Neural progenitor cell (in vitro differentiated cells): Measurements from ENCODE around the gene BTBD16. TPM values are rescaled to one million over a fixed set of nuclear protein-coding genes. Genes with fewer than 3 reads are reported as not detected.

ENCODE experiments used
- DNase-seq: peaks from one replicate; pipeline ENCODE4 v3.0.0-alpha.2; 2016; ENCODE audit warnings: low spot score
- H2AFZ ChIP-seq: fragments of 200-600 bp; sonication (generic); replicated peaks from 2 replicates; pipeline ENCODE4 v1.6.1; 2016; ENCODE audit warnings: antibody characterized with exemption
- H3F3A ChIP-seq: fragments of 200-600 bp; sonication (generic); 2 replicates; pipeline ENCODE4 v1.6.1; 2016; ENCODE audit warnings: antibody characterized with exemption, low read depth
- H3K27ac ChIP-seq: fragments of 200-600 bp; sonication (generic); 2 replicates; pipeline ENCODE4 v1.5.1; 2016; ENCODE audit warnings: mild to moderate bottlenecking
- H3K27me3 ChIP-seq: fragments of 200-600 bp; sonication (generic); 2 replicates; pipeline ENCODE4 v1.6.1; 2016; ENCODE audit warnings: mild to moderate bottlenecking, moderate library complexity
- H3K36me3 ChIP-seq: fragments of 200-600 bp; sonication (generic); 2 replicates; pipeline ENCODE4 v1.5.1; 2016
- H3K4me1 ChIP-seq: fragments of 200-600 bp; sonication (generic); 2 replicates; pipeline ENCODE4 v1.6.1; 2016; ENCODE audit warnings: mixed run types
- H3K4me2 ChIP-seq: fragments of 200-600 bp; sonication (generic); 2 replicates; pipeline ENCODE4 v1.6.1; 2016
- H3K4me3 ChIP-seq: fragments of 200-600 bp; sonication (generic); 2 replicates; pipeline ENCODE4 v1.5.1; 2016
- H3K79me2 ChIP-seq: fragments of 200-600 bp; sonication (generic); 2 replicates; pipeline ENCODE4 v1.6.1; 2016; ENCODE audit warnings: low read depth
- H3K9ac ChIP-seq: fragments of 200-600 bp; sonication (generic); 2 replicates; pipeline ENCODE4 v1.6.1; 2016
- H3K9me3 ChIP-seq: fragments of 200-600 bp; sonication (generic); 2 replicates; pipeline ENCODE4 v1.5.1; 2016; ENCODE audit warnings: low read depth
- H4K20me1 ChIP-seq: fragments of 200-600 bp; sonication (generic); 2 replicates; pipeline ENCODE4 v1.6.1; 2016; ENCODE audit warnings: low read depth
- H3K27ac Mint-ChIP-seq: 3 replicates; pipeline ENCODE4 v1.8.0; 2021; ENCODE audit warnings: mixed read lengths
- H3K27me3 Mint-ChIP-seq: 2 replicates; pipeline ENCODE4 v1.8.0; 2022; ENCODE audit warnings: low read depth, mild to moderate bottlenecking, inconsistent platforms, moderate library complexity, mixed read lengths; ENCODE audit not compliant: insufficient read depth
- H3K36me3 Mint-ChIP-seq: 3 replicates; pipeline ENCODE4 v1.8.0; 2021; ENCODE audit warnings: mixed read lengths
- H3K4me1 Mint-ChIP-seq: 3 replicates; pipeline ENCODE4 v1.8.0; 2021; ENCODE audit warnings: mixed read lengths
- H3K4me3 Mint-ChIP-seq: 3 replicates; pipeline ENCODE4 v1.8.0; 2021; ENCODE audit warnings: mild to moderate bottlenecking, moderate library complexity, mixed read lengths
- H3K9me3 Mint-ChIP-seq: 3 replicates; pipeline ENCODE4 v1.8.0; 2020; ENCODE audit warnings: mixed read lengths
- EZH2 ChIP-seq: fragments of 200-600 bp; sonication (generic); IDR thresholded peaks from 2 replicates; pipeline ENCODE4 v1.6.1; 2017; ENCODE audit warnings: antibody characterized with exemption, mild to moderate bottlenecking, moderate library complexity
- EZH2phosphoT487 ChIP-seq: fragments of 200-600 bp; sonication (generic); IDR thresholded peaks from 2 replicates; pipeline ENCODE4 v1.6.1; 2017; ENCODE audit warnings: antibody characterized with exemption
- total RNA-seq: library from RNA; depleted of rRNA; stranded (reverse); fragments of >200 nt; gene quantifications from 2 replicates; pipeline ENCODE4 v1.2.3, GENCODE V29; 2015; ENCODE audit warnings: low replicate concordance
- TF ChIP-seq, protein P1 (sequence below): fragments of 200-600 bp; sonication (generic); IDR thresholded peaks from 2 replicates; pipeline ENCODE4 v1.5.1; 2017; ENCODE audit warnings: antibody characterized with exemption, mild to moderate bottlenecking

The BTBD16 gene
- total RNA-seq, 1 donor from 2014 or later: not detected

DNA sequence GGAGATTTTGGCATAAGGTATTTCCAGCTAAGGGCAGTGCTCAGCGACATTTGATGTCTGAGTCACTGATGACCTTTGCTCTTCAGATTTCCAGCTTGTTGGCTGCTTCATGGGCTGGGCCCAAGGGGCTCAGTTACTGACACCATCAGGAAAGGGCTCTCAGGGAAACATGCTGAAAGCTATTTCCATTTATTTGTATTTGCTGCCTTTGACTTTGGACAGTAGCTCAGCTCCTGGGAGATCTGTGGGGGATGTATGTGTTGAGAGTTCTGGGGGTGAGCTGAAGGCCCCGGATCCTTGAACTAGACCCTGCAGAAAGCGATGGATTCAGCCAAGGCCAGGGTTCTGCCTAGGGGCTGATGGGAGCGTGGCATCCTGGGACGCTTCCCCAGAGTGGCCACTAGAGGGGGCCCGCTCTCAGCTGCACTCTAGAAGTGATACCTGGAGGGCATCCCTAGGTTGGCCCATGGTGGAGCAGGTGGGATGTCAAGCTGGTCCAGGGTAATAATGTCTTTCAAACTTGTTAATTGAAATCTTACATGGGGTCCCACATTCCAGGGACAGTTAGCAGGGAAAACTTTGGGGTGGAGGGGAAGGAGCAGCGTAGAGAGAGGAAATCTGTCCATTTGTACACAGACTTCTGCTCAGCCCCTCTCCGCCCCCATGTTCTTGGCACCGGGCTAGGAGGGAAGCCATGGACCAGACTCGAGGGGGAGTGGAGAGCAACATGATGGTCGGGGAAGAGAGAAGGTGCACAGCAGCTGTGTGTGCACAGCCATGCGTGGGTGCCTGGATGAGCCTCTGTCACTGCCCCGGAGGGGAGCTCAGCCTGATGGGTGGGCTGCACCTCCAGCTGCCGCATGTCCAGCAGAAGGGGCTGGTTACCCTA, 3.0 kb upstream of the BTBD16 start:
- Mint-ChIP-seq H3K9me3 (peaks cover 5% of the 10 kb centered on the region), H3K4me1 (peaks cover 5% of the 10 kb centered on the region), H3K27me3 (peaks cover 4% of the 10 kb centered on the region), H3K36me3 (peaks cover 9% of the 10 kb centered on the region), H3K27ac (no peak overlapping the region), H3K4me3 (no peak overlapping the region)
- Histone ChIP-seq H3K9ac (no peak overlapping the region), H3K27ac (no peak overlapping the region), H3K36me3 (no peaks in the 10 kb centered on the region), H4K20me1 (no peaks in the 10 kb centered on the region), H3K4me3 (no peak overlapping the region), H3K27me3 (no peaks in the 10 kb centered on the region), H3K79me2 (no peaks in the 10 kb centered on the region), H3F3A (no peaks in the 10 kb centered on the region), H3K4me2 (no peak overlapping the region), H3K9me3 (no peaks in the 10 kb centered on the region), H3K4me1 (no peaks in the 10 kb centered on the region), H2AFZ (no peak overlapping the region)
- no peak for TF ChIP-seq EZH2phosphoT487
- TF ChIP-seq, protein P1, sequence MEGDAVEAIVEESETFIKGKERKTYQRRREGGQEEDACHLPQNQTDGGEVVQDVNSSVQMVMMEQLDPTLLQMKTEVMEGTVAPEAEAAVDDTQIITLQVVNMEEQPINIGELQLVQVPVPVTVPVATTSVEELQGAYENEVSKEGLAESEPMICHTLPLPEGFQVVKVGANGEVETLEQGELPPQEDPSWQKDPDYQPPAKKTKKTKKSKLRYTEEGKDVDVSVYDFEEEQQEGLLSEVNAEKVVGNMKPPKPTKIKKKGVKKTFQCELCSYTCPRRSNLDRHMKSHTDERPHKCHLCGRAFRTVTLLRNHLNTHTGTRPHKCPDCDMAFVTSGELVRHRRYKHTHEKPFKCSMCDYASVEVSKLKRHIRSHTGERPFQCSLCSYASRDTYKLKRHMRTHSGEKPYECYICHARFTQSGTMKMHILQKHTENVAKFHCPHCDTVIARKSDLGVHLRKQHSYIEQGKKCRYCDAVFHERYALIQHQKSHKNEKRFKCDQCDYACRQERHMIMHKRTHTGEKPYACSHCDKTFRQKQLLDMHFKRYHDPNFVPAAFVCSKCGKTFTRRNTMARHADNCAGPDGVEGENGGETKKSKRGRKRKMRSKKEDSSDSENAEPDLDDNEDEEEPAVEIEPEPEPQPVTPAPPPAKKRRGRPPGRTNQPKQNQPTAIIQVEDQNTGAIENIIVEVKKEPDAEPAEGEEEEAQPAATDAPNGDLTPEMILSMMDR: peak; percentile 95
- peak; percentile 62 for DNase-seq

DNA sequence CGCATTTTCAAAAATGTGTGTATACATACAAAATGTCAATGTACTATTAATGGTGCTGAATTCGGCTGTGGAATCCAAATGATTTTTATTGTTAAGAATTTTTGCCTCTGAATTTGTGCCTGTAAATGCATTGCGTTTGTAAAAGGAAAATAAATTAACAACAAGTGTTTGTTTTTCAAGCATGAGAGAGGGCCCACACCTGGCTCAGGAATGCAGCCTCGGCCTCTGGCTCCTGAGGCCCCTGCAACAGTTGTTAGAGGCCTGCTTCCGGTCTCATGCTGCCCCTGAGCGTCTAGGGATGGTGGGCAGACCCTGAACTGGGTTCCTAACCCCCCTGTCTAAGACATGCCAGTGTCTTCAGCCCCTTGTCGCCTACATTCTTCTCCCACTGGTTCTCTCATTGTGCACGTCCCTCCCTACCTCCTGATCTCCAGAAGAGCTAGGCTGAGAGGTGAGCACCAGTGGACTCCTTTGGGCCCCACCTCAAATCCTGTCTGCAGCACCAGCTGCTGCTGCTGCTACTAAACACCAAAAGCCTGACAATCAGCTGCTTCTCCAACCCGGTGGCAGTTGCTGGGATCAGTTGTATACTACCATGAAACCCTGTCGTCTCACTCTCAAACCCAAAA, 1.9 kb upstream of the BTBD16 start:
- no peak overlapping the region for H3K4me3 Mint-ChIP-seq
- no peak overlapping the region for H2AFZ ChIP-seq
- no peaks in the 10 kb centered on the region for H3K27me3 ChIP-seq
- H3K9ac ChIP-seq: no peak overlapping the region
- peaks cover 3% of the 10 kb centered on the region for H3K36me3 Mint-ChIP-seq
- H3F3A ChIP-seq: no peaks in the 10 kb centered on the region
- H3K4me1 Mint-ChIP-seq: peaks cover 5% of the 10 kb centered on the region
- TF ChIP-seq EZH2phosphoT487: no peak
- TF ChIP-seq, protein P1: no peak
- TF ChIP-seq EZH2: no peak
- H4K20me1 ChIP-seq: no peaks in the 10 kb centered on the region
- no peaks in the 10 kb centered on the region for H3K9me3 Mint-ChIP-seq
- H3K4me1 ChIP-seq: no peaks in the 10 kb centered on the region
- no peak overlapping the region for H3K4me3 ChIP-seq
- no peak overlapping the region for H3K27ac Mint-ChIP-seq
- H3K27me3 Mint-ChIP-seq: peaks cover 4% of the 10 kb centered on the region
- no peak for DNase-seq
- H3K36me3 ChIP-seq: no peaks in the 10 kb centered on the region
- no peaks in the 10 kb centered on the region for H3K79me2 ChIP-seq
- H3K27ac ChIP-seq: no peak overlapping the region
- no peak overlapping the region for H3K4me2 ChIP-seq
- no peaks in the 10 kb centered on the region for H3K9me3 ChIP-seq

DNA sequence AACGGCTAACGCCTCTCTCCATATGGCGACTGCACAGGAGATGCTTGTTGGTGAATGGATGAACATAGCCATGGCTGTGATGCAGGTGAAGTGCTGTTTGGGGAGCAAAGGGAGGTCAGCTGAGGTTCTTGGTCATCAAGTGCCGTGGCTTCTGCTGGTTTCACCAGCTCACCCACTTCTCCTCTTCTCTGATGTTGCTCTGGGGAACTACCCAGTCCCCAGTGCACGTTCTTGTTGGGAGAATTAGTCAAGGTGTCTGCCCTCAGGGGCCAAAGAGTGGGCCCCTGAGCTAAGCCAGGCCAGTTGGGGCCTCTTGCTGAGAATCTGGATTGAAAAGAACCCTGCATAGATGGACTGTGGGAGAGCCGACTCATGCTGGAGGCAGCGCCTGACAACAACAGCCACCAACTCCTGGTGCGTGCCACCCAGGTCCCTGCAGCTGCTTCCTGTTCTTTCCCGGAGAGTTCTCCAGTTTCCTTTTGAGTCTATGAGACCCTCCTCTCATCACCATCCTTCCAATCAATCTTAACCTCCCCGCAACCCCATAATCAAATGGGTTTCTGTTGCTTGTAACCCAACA, 3.0 kb downstream of the BTBD16 start:
- Mint-ChIP-seq H3K4me3 (no peak overlapping the region), H3K36me3 (no peaks in the 10 kb centered on the region), H3K27me3 (peaks cover 8% of the 10 kb centered on the region), H3K4me1 (no peaks in the 10 kb centered on the region), H3K27ac (no peak overlapping the region), H3K9me3 (no peaks in the 10 kb centered on the region)
- Histone ChIP-seq H3K79me2 (no peaks in the 10 kb centered on the region), H3K27ac (no peak overlapping the region), H3K4me2 (no peak overlapping the region), H4K20me1 (no peaks in the 10 kb centered on the region), H2AFZ (no peak overlapping the region), H3K27me3 (no peaks in the 10 kb centered on the region), H3K4me3 (no peak overlapping the region), H3K36me3 (no peaks in the 10 kb centered on the region), H3K4me1 (no peaks in the 10 kb centered on the region), H3K9me3 (no peaks in the 10 kb centered on the region), H3K9ac (no peak overlapping the region), H3F3A (no peaks in the 10 kb centered on the region)
- no peak for DNase-seq
- TF ChIP-seq, protein P1: no peak
- no peak for TF ChIP-seq EZH2
- no peak for TF ChIP-seq EZH2phosphoT487
